IMR-90 (cell line): ENCODE measurements around the gene RPL21. TPM values are rescaled to one million over a fixed set of nuclear protein-coding genes. Genes with fewer than 3 reads are reported as not detected.
"Not testable (repeated sequence)": the region's sequence is repeated elsewhere in the genome, so short reads cannot be mapped to it uniquely, and the experiment has no call there.

Source experiments
- ATAC-seq: fragments of 200-7000 bp; cut with Tn5 transposase; 2 replicates; pipeline ENCODE4 v1.9.1; 2020; ENCODE audit warnings: low read depth, mild to moderate bottlenecking, moderate library complexity
- BruUV-seq: library from RNA; stranded (reverse); fragments of 400-500 nt; replicated peaks from 2 replicates; lab custom pipeline; 2021; lab: Mats Ljungman, UMichigan
- CTCF ChIA-PET: fragments of 300-600 bp; formaldehyde crosslinking; extraction: SDS; loops from one replicate; lab custom pipeline; 2021; ENCODE audit warnings: antibody characterized with exemption; lab: Yijun Ruan, JAX
- POLR2A ChIA-PET: fragments of 300-600 bp; sonication (Branson Sonifier 250); formaldehyde crosslinking; loops from one replicate; lab custom pipeline; 2022; ENCODE audit warnings: antibody characterized with exemption; ENCODE audit not compliant: unreplicated experiment; lab: Charles Lee
- DNase-seq: peaks from one replicate; pipeline ENCODE4 v3.0.0; 2013
- H2AFZ ChIP-seq: replicated peaks from 2 replicates; pipeline ENCODE3; 2013; ENCODE audit warnings: low read length, mild to moderate bottlenecking; ENCODE audit not compliant: poor library complexity
- H2AK5ac ChIP-seq: 2 replicates; pipeline ENCODE4 v1.6.1; 2013; ENCODE audit warnings: low read depth, low read length, inconsistent platforms
- H2AK9ac ChIP-seq: replicated peaks from 2 replicates; pipeline ENCODE3; 2013; ENCODE audit warnings: mild to moderate bottlenecking, low read depth, low read length, moderate library complexity; ENCODE audit not compliant: poor library complexity
- H2BK120ac ChIP-seq: 2 replicates; pipeline ENCODE4 v1.6.1; 2013; ENCODE audit warnings: low read depth, low read length, inconsistent platforms
- H2BK15ac ChIP-seq: 3 replicates; pipeline ENCODE4 v1.6.1; 2013; ENCODE audit warnings: low read depth, low read length, inconsistent platforms
- H2BK20ac ChIP-seq: 2 replicates; pipeline ENCODE4 v1.6.1; 2013; ENCODE audit warnings: low read depth, mild to moderate bottlenecking, inconsistent platforms, low read length, moderate library complexity
- H2BK5ac ChIP-seq: 2 replicates; pipeline ENCODE4 v1.6.1; 2013; ENCODE audit warnings: mild to moderate bottlenecking, low read depth, low read length, inconsistent platforms; ENCODE audit not compliant: poor library complexity, severe bottlenecking
- H3K14ac ChIP-seq: replicated peaks from 2 replicates; pipeline ENCODE4 v1.6.1; 2013; ENCODE audit warnings: low read depth, low read length, inconsistent platforms
- H3K18ac ChIP-seq: 2 replicates; pipeline ENCODE4 v1.6.1; 2013; ENCODE audit warnings: low read depth, low read length, control low read depth
- H3K23ac ChIP-seq: 2 replicates; pipeline ENCODE4 v1.6.1; 2013; ENCODE audit warnings: low read depth, low read length, inconsistent platforms
- H3K27ac ChIP-seq: 2 replicates; pipeline ENCODE4 v1.5.1; 2013; ENCODE audit warnings: mild to moderate bottlenecking, control low read depth, low read length; ENCODE audit not compliant: insufficient read depth
- H3K27me3 ChIP-seq: 2 replicates; pipeline ENCODE4 v1.6.1; 2013; ENCODE audit warnings: low read length; ENCODE audit not compliant: control insufficient read depth, insufficient read depth
- H3K36me3 ChIP-seq: 2 replicates; pipeline ENCODE4 v1.6.1; 2013; ENCODE audit warnings: low read length, mixed read lengths; ENCODE audit not compliant: control insufficient read depth, insufficient read depth
- H3K4ac ChIP-seq: 2 replicates; pipeline ENCODE4 v1.6.1; 2013; ENCODE audit warnings: low read depth, low read length, inconsistent platforms
- H3K4me1 ChIP-seq: 2 replicates; pipeline ENCODE4 v1.6.1; 2013; ENCODE audit warnings: low read length, mixed read lengths; ENCODE audit not compliant: control insufficient read depth, insufficient read depth
- H3K4me2 ChIP-seq: 2 replicates; pipeline ENCODE4 v1.6.1; 2013; ENCODE audit warnings: low read depth, mild to moderate bottlenecking, control low read depth, low read length, moderate library complexity
- H3K4me3 ChIP-seq: 2 replicates; pipeline ENCODE4 v1.5.1; 2013; ENCODE audit warnings: low read depth, mild to moderate bottlenecking, control low read depth, low read length, moderate library complexity; ENCODE audit not compliant: insufficient read depth
- H3K56ac ChIP-seq: 2 replicates; pipeline ENCODE4 v1.6.1; 2013; ENCODE audit warnings: low read length, inconsistent platforms; ENCODE audit not compliant: insufficient read depth; ENCODE audit errors: extremely low read depth
- H3K79me1 ChIP-seq, 2 experiments: 2 replicates each; pipeline ENCODE4 v1.6.1; 2013; ENCODE audit warnings: low read length in 2 of 2, inconsistent platforms in 1 of 2, low read depth in 1 of 2
- H3K9ac ChIP-seq: 2 replicates; pipeline ENCODE4 v1.6.1; 2013; ENCODE audit warnings: low read depth, low read length, control low read depth
- H3K9me1 ChIP-seq: 2 replicates; pipeline ENCODE4 v1.6.1; 2013; ENCODE audit warnings: low read length, inconsistent platforms; ENCODE audit not compliant: insufficient read depth
- H3K9me3 ChIP-seq: 2 replicates; pipeline ENCODE4 v1.6.1; 2013; ENCODE audit warnings: low read length; ENCODE audit not compliant: control insufficient read depth, insufficient read depth
- H4K20me1 ChIP-seq: 2 replicates; pipeline ENCODE4 v1.6.1; 2013; ENCODE audit warnings: low read length, inconsistent platforms; ENCODE audit not compliant: insufficient read depth
- H4K5ac ChIP-seq: 2 replicates; pipeline ENCODE4 v1.6.1; 2013; ENCODE audit warnings: mild to moderate bottlenecking, low read depth, low read length, control low read depth
- H4K8ac ChIP-seq, 2 experiments: 2 replicates each; pipeline ENCODE4 v1.6.1; 2013; ENCODE audit warnings: low read depth in 2 of 2, low read length in 2 of 2, control low read depth in 1 of 2, inconsistent platforms in 1 of 2
- H4K91ac ChIP-seq: 2 replicates; pipeline ENCODE4 v1.6.1; 2013; ENCODE audit warnings: low read depth, low read length, inconsistent platforms; ENCODE audit not compliant: insufficient read depth
- WGBS, 2 experiments: methylation state at CpG; one replicate each; pipeline versions ENCODE4 v1.1.5 to v1.1.7; 2013; ENCODE audit warnings: missing lambda C conversion rate in 2 of 2; ENCODE audit not compliant: insufficient read length in 1 of 2; ENCODE audit errors: extremely low coverage in 2 of 2; 5-methylcytosine and 5-hydroxymethylcytosine counted together
- dilution Hi-C: fragments of 300-500 bp; cut with HindIII; formaldehyde crosslinking; loops from one replicate; pipeline ENCODE4 v1.14.3; 2018; ENCODE audit warnings: low sequenced_read_pairs; ENCODE audit not compliant: unreplicated experiment
- in situ Hi-C: fragments of 300-500 bp; cut with MboI; formaldehyde crosslinking; loops from 3 replicates; pipeline ENCODE4 v1.14.3; 2019; ENCODE audit warnings: low sequenced_read_pairs, inconsistent platforms, mixed read lengths
- intact Hi-C: fragments of 100-400 bp; cut with micrococcal nuclease; formaldehyde crosslinking; loops from 2 replicates; pipeline ENCODE4 v1.10.0; 2022
- polyA plus RNA-seq, 3 experiments: library from polyadenylated mRNA; depleted of rRNA; stranded (reverse); fragments of >200 nt; gene quantifications; 2 replicates each; pipeline ENCODE4 v1.2.3, GENCODE V29; 2012; ENCODE audit warnings: low replicate concordance in 1 of 3
- total RNA-seq: library from RNA; depleted of rRNA; stranded (reverse); fragments of >200 nt; gene quantifications from 2 replicates; pipeline ENCODE4 v1.2.3, GENCODE V29; 2012

The RPL21 gene
- total and polyA plus RNA-seq, 2 of the 4 experiments (the other 2 are of a cell fraction): 912 to 1,160 TPM

- H3K56ac ChIP-seq, DNase-seq, H3K14ac ChIP-seq, H4K8ac ChIP-seq, H2BK15ac ChIP-seq, H3K9me3 ChIP-seq, H3K9ac ChIP-seq, BruUV-seq, H3K23ac ChIP-seq, H3K4me1 ChIP-seq, H3K79me1 ChIP-seq, dilution Hi-C loops, H4K91ac ChIP-seq, H3K4me3 ChIP-seq, H2BK5ac ChIP-seq, H4K5ac ChIP-seq, H2AK9ac ChIP-seq, in situ Hi-C loops, H4K20me1 ChIP-seq, H3K4me2 ChIP-seq, H2AK5ac ChIP-seq, H3K27ac ChIP-seq, ATAC-seq, H3K18ac ChIP-seq, intact Hi-C loops, H3K4ac ChIP-seq, POLR2A ChIA-PET, H2BK120ac ChIP-seq, H3K9me1 ChIP-seq, H3K36me3 ChIP-seq, H2AFZ ChIP-seq, H2BK20ac ChIP-seq: not testable (repeated sequence)
- H3K27me3 ChIP-seq: peaks cover 32% of the 10 kb centered on the region
- CTCF ChIA-PET: interaction anchor here (0.7 kb wide), 1 partner anchor 15 kb away, joined by 4 read pairs; no protein-coding TSS in a partner anchor
- WGBS, 2 experiments: no CpG with 5 or more reads among the region's 7 CpGs
Observed at GRCh38 chr13:27300406-27300805, 49.0 kb downstream of the RPL21 start.
